SU-DHL-6 (cell line): ENCODE results near the gene NTHL1.

Experiments
- H2AFZ ChIP-seq: fragments of 200-600 bp; sonication (generic); 2 replicates; pipeline ENCODE4 v1.6.1; 2014; ENCODE audit warnings: low read depth, mild to moderate bottlenecking, moderate library complexity, mixed read lengths, antibody characterized with exemption, low read length; ENCODE audit not compliant: severe bottlenecking
- H3F3A ChIP-seq: fragments of 200-600 bp; shearing (Covaris generic); 2 replicates; pipeline ENCODE4 v1.6.0; 2016; ENCODE audit warnings: antibody characterized with exemption, mild to moderate bottlenecking; ENCODE audit not compliant: insufficient read depth
- H3K27ac ChIP-seq: fragments of 200-600 bp; sonication (generic); 2 replicates; pipeline ENCODE4 v1.5.1; 2016; ENCODE audit warnings: low read depth, mild to moderate bottlenecking, low read length, moderate library complexity, mixed read lengths
- H3K27me3 ChIP-seq: fragments of 200-600 bp; sonication (generic), shearing (Covaris generic); 2 replicates; pipeline ENCODE4 v1.6.0; 2014; ENCODE audit warnings: mild to moderate bottlenecking, low read length
- H3K36me3 ChIP-seq: fragments of 200-600 bp; sonication (generic); 2 replicates; pipeline ENCODE4 v1.6.1; 2014; ENCODE audit warnings: mild to moderate bottlenecking, low read length, mixed read lengths
- H3K4me2 ChIP-seq: fragments of 300-600, 200-600 bp; shearing (Covaris generic), sonication (generic); 2 replicates; pipeline ENCODE4 v1.6.0; 2014; ENCODE audit warnings: low read length, low read depth, mild to moderate bottlenecking; ENCODE audit not compliant: poor library complexity, severe bottlenecking
- H3K4me3 ChIP-seq: fragments of 200-600 bp; sonication (generic); 2 replicates; pipeline ENCODE4 v1.5.1; 2014; ENCODE audit warnings: antibody characterized with exemption, low read length, mild to moderate bottlenecking, mixed read lengths; ENCODE audit not compliant: insufficient read depth, poor library complexity, severe bottlenecking
- H3K79me2 ChIP-seq: fragments of 200-600 bp; sonication (generic); 2 replicates; pipeline ENCODE4 v1.6.1; 2014; ENCODE audit warnings: mild to moderate bottlenecking, low read length, moderate library complexity; ENCODE audit not compliant: insufficient read depth
- H3K9ac ChIP-seq: fragments of 200-600 bp; sonication (generic); 2 replicates; pipeline ENCODE4 v1.7.0; 2014; ENCODE audit warnings: mild to moderate bottlenecking, low read length
- H3K9me2 ChIP-seq: fragments of 200-600 bp; sonication (generic); replicated peaks from 2 replicates; pipeline ENCODE4 v1.6.1; 2014; ENCODE audit warnings: low read length; ENCODE audit not compliant: insufficient read depth
- H3K9me3 ChIP-seq: fragments of 200-600 bp; sonication (generic); 2 replicates; pipeline ENCODE4 v1.6.1; 2014; ENCODE audit warnings: low read length, mixed read lengths; ENCODE audit not compliant: insufficient read depth
- H4K20me1 ChIP-seq: fragments of 200-600 bp; sonication (generic); 2 replicates; pipeline ENCODE4 v1.6.1; 2014; ENCODE audit warnings: low read depth, mild to moderate bottlenecking, antibody characterized with exemption, low read length, moderate library complexity, mixed read lengths
- CTCF ChIP-seq: fragments of 200-600 bp; sonication (generic); IDR thresholded peaks from one replicate; pipeline ENCODE4 v1.5.1; 2017; ENCODE audit warnings: antibody characterized with exemption, mild to moderate bottlenecking, low read length, moderate library complexity; ENCODE audit not compliant: insufficient read depth, poor library complexity, severe bottlenecking
- EZH2phosphoT487 ChIP-seq: fragments of 200-600 bp; sonication (generic), shearing (Covaris generic); conservative IDR thresholded peaks from 2 replicates; pipeline ENCODE4 v1.6.1; 2018; ENCODE audit warnings: mild to moderate bottlenecking, antibody characterized with exemption, low read length, moderate library complexity, mixed read lengths

Gene NTHL1

GRCh38 chr16:2078691-2079090, 31.1 kb upstream of the NTHL1 start:
- TF ChIP-seq EZH2phosphoT487 (no peak), CTCF (no peak)
- no peak overlapping the region for H3K9ac ChIP-seq
- H2AFZ ChIP-seq = no peak overlapping the region
- H3K4me3 ChIP-seq = no peak overlapping the region
- no peaks in the 10 kb centered on the region for H3K36me3 ChIP-seq
- no peaks in the 10 kb centered on the region for H3K9me3 ChIP-seq
- no peak overlapping the region for H3K4me2 ChIP-seq
- no peaks in the 10 kb centered on the region for H3K27me3 ChIP-seq
- H3K9me2 ChIP-seq = no peaks in the 10 kb centered on the region
- no peaks in the 10 kb centered on the region for H3K79me2 ChIP-seq
- no peaks in the 10 kb centered on the region for H3F3A ChIP-seq
- no peaks in the 10 kb centered on the region for H4K20me1 ChIP-seq
- no peak overlapping the region for H3K27ac ChIP-seq

GRCh38 chr16:2078096-2078495, 30.5 kb upstream of the NTHL1 start:
- Histone ChIP-seq H3K36me3 (no peaks in the 10 kb centered on the region), H3K79me2 (no peaks in the 10 kb centered on the region), H3K9ac (no peak overlapping the region), H3K4me2 (no peak overlapping the region), H3F3A (no peaks in the 10 kb centered on the region), H2AFZ (no peak overlapping the region), H3K27me3 (no peaks in the 10 kb centered on the region), H3K9me2 (no peaks in the 10 kb centered on the region), H4K20me1 (no peaks in the 10 kb centered on the region), H3K4me3 (no peak overlapping the region), H3K9me3 (no peaks in the 10 kb centered on the region), H3K27ac (no peak overlapping the region)
- TF ChIP-seq EZH2phosphoT487 (no peak), CTCF (no peak)

- Histone ChIP-seq H4K20me1 (no peaks in the 10 kb centered on the region), H3K9me2 (no peaks in the 10 kb centered on the region), H2AFZ (no peak overlapping the region), H3K9ac (no peak overlapping the region), H3K27me3 (no peaks in the 10 kb centered on the region), H3F3A (no peaks in the 10 kb centered on the region), H3K9me3 (no peaks in the 10 kb centered on the region), H3K27ac (no peak overlapping the region), H3K4me2 (no peak overlapping the region), H3K36me3 (no peaks in the 10 kb centered on the region), H3K4me3 (no peak overlapping the region), H3K79me2 (no peaks in the 10 kb centered on the region)
- no peak for TF ChIP-seq EZH2phosphoT487
- no peak for TF ChIP-seq CTCF
Measured at GRCh38 chr16:2077696-2078095, 30.1 kb upstream of the NTHL1 start.

- H2AFZ ChIP-seq = no peak overlapping the region
- no peak overlapping the region for H3K4me3 ChIP-seq
- H3F3A ChIP-seq = no peaks in the 10 kb centered on the region
- no peak overlapping the region for H3K27ac ChIP-seq
- H3K27me3 ChIP-seq = no peaks in the 10 kb centered on the region
- H3K4me2 ChIP-seq = no peak overlapping the region
- no peaks in the 10 kb centered on the region for H3K36me3 ChIP-seq
- TF ChIP-seq EZH2phosphoT487 = no peak
- no peak for TF ChIP-seq CTCF
- H4K20me1 ChIP-seq = no peaks in the 10 kb centered on the region
- H3K79me2 ChIP-seq = no peaks in the 10 kb centered on the region
- no peaks in the 10 kb centered on the region for H3K9me2 ChIP-seq
- no peak overlapping the region for H3K9ac ChIP-seq
- H3K9me3 ChIP-seq = no peaks in the 10 kb centered on the region
Measured at GRCh38 chr16:2077016-2077415, 29.4 kb upstream of the NTHL1 start.
